HG02642 (cell line): ENCODE measurements around the gene NUDT16.

Experiments
- ATAC-seq: cut with Tn5 transposase; IDR thresholded peaks from one replicate; pipeline ENCODE4 v1.9.1; 2021; ENCODE audit warnings: mild to moderate bottlenecking; ENCODE audit not compliant: unreplicated experiment, poor library complexity

NUDT16 gene

DNA sequence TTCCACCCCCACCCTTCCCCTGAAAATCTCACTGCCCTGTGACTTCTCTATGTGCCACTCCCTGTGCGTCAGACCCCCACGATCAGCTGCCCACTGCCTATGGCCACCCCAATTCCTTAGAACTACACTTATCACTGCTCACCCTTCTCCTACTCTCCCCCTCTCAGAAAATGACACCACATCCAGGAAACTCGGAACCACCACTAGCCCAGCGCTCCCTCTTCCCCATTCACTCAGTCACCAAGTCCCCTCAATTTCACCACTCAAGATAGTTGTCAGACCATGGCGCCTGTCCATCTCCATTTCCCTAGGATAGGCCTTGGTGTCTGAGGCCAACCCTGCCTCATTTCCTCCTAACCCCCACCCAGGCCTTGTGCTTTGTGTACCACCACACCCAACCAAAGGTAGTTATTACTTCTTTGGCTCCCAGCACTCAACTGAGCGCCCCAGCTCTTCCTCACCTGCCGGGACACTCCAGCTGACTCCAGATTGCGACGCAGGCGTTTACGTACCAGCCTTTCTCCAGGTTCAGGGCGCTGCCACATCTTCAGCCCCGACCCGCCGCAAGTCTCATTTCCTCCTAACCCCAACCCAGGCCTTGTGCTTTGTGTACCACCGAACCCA, 641 bp upstream of the NUDT16 start:
- peak; percentile 1 for ATAC-seq

DNA sequence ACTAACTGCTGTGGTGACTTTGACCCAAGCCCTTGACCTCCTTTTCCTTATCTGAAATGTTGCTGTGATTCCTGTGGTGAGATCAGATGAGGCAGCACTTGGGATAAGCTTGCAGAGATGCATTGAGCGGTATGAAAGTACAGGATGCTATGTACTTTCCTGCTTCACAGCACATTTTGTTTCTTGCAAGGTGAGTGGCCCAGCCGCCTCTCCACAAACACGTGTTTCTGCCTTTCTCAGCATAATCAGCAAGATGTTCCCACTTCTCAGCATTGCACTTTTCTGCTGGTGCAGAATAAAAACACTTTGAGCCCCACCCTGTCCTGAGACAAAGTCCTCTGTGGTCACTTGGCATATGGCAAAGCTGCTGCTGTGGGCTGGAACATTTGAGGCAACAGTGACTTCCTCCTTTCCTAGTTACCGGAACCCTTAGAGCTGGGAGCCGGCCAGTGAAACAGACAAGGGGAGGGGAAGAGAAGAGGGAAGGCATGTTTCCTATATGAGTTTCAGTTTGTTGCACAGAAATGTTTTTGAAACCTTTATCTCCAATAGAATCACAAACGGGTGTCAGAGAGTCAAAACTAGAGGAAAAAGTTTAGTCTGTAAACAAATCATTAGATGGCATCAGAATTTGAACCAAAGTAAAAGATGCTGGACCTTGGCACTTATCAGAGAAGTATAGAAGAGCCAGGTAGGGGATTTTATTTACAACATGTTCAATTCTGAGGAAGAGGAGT, 5.0 kb downstream of the NUDT16 start:
- ATAC-seq = no peak

DNA sequence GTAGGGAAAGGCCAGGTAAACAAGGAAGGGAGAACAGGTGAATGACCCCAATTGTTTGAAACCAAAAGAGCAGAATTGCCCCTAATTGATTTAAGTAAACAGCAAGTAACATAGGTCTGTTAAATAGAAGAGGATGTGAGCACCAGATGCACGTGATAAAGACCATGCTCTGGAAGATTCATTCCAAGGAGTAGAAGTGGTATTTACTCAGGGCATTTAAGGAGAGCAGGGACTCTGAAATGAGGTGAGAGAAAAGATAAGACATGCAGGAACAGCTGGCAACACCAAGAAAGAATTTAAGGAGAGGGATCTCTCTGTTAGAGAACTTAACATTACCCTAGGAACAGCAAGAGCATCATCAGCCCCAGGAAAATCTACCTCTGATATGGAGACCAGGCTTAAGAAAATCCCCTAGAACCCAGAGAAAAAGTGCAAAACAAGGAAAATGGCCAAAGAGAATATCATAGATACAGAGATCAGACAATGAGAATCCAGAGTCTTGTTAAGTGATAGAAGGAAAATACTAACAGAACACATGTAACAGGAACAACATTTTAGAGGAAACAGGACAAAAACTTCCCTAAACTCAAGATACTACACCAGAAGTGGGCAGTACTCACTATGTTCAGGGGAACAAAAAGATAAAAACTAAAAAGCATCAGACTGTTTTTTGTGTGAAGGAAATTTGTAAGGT, 6.4 kb downstream of the NUDT16 start:
- ATAC-seq = no peak

DNA sequence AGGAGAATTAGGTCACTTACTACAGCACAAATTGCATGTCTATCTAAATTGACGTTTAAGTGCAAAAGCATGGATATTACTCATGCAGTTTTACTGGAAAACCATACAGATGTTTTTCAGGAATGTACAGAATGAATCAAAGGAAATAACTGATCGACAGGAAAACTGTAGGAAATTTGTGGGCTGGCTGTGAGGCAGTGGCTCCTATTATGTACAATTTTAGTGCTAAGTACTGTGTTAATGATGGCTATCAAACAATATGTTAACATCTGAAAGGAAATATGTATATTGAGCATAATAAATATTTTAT, 6.9 kb downstream of the NUDT16 start:
- no peak for ATAC-seq

DNA sequence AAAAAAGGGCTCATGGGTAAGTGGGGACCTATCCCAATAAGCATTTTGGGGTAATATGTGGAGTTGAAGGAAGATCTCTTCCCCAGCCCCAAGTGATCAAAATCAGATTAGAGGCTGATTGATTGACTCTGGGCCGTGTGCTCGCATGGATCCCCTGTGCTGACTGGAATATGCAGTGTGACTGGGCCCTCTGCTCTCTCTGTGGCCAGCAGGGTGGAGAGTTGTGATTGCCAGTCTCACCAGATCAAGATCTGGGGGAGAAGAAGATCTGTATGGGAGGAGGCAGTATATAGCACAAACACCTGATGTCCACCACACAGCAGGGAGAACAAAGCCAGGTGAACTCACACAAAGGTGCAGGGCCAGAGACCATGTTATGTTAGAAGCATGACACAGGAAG, 8.8 kb downstream of the NUDT16 start:
- ATAC-seq = no peak

DNA sequence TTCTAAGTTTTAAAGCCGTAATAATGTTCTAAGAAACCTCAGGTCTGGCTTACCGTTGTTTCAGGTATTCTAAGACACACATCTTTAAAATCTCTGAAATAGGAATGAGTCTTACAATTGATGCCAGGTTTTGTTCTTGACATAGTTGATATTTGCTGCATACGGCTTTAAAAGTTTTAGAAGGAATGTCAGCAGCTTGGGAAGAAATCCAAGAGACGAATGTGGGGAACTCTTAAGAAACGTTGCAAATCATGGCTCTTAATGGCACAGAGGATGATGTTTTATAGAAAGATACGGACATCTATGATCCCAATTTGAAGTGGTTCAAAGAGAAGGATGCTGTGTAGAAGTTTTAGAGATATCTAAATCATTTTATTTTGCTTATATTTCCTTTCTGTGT, 11.5 kb downstream of the NUDT16 start:
- no peak for ATAC-seq

DNA sequence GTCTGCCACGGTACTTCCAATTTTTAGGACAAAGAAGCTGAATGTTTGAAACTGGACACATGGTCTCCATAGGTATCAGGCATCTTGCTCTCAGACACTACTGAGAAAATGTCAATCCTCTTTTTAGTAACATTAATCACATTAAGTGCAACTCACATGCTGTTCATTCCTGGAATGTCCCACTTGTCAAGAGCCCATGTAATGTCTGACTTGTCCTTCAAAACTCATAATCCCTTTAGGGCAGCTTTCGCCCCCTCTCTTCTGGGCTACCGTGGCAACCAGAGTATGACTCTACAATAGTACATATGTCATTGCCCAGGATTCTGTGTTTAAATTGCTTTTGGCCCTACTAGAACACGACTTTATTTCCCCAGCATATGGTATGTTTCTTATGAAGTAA, 12.3 kb downstream of the NUDT16 start:
- no peak for ATAC-seq

DNA sequence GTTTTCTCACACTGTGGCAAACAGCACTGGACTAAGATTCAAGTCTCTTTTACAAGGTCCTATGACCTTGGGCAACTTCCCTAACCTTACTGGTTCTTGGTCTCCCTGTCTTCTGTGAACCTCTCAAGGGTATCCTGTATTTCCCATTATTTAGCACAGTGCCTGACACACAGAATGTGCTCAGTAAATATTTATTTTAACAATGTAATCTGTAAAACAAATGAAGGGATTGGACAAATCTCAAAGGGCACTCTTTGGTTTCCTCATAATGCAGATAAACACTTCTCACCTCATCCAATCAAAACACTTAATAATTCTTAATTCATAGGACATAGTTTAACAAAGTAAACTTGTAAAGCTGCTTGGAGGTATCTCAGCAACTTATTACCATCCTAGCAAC, 12.8 kb downstream of the NUDT16 start:
- no peak for ATAC-seq

DNA sequence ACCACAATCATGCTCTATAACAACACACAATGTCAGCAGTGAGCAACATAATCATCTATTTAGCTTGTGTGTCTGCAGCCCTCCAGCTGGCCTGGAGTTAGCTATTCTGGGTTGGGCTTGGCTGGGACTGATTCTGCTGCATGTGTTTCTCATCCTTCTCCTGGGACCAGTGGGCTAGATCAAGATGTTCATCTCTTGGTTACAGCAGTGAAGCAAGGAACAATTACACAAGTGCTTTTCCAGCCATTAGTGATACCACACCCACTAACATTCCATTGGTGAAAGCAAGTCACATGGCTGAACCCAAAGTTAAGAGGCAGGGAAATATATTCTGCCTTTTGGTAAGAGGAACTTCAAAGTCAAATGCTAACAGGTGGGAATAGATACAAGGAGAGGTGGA, 14.6 kb downstream of the NUDT16 start:
- ATAC-seq = no peak

DNA sequence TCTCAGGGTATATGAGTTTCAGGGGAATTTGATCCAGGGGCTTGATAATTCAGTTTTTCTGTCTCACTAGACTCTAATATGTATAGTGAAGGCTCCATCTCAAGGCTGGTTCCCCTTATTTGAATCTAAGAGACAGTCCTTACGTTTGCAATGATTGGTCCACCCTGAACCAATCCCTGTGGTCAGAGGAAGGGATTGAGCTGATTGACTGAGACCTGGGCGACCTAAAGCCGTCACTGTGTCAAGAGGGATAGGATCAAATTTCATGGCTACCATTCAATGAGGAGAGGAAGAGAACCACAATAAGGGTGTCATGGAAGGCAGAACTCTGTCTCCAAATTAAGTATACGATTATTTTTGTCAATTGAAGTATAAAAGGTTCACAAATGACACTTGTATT, 16.3 kb downstream of the NUDT16 start:
- no peak for ATAC-seq

DNA sequence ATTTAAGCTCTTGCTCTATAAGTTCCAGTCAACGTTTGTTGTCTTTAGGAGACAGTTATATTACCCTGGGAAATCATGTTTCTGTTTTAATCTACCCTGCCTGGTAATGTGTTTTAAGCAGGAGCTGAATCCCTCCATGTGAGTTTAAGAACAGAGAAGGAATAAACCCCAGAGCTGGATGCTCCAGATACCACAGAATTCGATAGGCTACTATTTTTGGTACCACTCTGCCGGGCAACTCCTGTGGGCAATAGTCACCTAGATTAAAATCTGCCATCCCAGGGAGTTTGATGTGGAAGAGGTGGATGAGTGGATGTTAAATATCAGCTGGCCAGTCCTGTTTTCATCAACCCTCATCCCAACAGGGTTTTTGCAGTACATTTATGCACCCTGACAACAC, 20.4 kb downstream of the NUDT16 start:
- ATAC-seq = no peak

DNA sequence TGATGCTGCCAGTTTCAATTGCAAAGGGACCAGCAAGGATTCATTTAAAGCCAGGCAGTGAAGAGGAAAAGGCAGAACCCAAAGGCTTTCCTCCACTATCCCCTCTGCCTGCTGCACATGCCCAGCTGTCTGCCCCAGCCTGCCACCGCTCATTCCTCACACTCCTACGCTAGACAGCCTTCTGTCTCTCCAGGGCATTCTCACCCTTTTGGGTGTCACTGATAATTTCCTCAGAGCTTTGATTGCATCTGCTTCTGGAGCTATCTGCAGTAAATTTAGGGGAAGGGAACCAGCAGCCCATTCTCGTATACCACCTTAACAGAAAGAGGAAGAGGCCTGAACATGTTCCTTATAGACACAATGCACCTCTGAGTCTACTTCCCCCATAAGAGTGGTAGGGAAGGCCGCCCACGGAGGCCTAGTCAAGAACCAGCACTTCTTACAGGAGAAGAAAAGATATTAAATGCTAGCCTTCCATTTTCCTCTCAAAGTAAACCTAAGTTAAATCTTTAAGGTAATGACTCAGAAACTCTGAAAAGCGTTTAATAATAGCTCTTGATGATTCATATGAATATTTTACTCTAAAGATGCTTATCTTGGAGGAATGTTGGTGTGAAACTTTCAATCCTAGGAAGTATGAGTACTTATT, 20.9 kb downstream of the NUDT16 start:
- ATAC-seq = no peak

DNA sequence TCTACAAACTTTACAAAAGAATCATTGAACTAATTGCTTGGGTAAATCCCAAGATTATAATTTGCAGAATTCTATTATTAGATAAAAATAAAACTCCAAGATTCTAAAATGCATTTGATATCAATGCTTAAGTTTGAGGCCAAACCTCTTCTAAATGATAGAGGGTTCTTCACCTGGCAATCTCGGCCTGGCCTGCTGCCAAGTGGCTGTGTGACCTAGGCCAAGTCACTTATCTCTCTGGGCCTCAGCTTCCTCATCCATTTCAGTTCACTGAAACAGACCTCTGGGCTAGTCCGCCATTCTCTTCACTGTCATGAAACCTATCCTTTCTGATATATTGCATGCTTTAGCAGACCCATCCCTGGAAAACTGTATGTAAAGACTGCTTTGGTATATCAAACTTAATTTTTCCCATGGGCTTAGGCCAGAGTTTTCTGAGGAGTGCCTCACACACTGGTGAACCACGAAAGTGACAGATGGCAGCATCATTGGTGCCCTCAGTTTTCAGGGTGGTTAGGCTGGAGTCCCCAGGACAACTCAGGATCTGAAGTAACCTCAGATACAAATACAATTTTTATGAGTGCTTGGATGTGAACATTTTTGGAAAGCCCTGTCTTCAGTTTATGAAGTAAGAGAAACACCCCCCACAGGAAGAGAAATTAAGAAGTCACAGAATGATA, 21.8 kb downstream of the NUDT16 start:
- no peak for ATAC-seq

DNA sequence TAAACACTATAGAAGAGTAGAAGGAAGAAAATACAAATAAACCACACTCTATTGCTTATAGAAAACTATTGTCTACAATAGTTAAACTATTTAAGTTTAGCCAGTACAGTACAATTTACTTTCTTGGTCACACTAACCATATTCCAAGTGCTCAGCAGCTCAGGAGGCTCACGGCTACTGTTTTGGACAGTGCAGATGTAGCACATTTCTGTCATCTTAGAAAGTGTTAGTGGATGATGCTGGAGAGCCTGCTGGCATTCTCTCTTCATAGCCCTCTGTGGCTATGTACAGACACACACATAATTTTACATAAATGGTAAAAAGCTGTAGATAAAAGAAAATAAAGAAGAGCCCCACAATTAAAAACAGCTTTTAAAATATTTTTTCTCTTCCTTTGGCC, 23.8 kb downstream of the NUDT16 start:
- no peak for ATAC-seq

DNA sequence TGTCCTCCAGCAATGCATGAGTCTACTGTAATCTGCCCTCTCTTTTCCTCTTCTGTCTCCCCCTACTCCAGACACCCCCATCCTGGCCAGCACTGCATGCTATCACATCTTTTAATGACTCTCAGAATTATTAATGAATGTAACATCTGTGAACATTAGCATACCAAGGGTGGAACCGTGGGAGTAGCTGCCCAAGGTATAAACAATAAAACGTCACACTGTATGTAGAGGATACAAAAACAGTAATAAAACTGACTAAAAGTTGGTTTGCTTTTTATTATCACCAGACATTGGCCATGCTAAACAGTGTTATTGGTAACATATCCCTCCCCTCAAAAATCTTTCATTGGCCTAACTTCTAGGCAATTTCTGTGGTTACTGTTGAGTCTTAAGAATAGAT, 24.7 kb downstream of the NUDT16 start:
- no peak for ATAC-seq

DNA sequence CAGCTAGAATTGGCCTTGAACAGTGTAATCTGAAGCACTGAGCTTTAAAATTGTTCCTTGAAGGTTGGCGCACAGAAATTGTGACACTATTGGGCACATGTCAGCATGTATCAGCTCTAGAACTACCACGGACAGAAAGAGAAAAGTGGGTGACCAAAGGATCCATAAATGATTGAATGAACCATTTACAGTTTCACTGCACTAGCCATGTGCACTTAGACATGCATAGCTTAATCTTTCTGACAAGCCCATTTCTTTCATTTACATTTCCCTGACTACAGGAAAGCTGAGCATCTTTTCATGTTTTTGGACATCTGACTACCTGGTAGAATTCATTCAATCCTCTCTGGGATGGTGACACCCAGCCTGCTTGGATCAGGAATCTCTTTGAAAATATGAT, 36.2 kb downstream of the NUDT16 start:
- no peak for ATAC-seq

DNA sequence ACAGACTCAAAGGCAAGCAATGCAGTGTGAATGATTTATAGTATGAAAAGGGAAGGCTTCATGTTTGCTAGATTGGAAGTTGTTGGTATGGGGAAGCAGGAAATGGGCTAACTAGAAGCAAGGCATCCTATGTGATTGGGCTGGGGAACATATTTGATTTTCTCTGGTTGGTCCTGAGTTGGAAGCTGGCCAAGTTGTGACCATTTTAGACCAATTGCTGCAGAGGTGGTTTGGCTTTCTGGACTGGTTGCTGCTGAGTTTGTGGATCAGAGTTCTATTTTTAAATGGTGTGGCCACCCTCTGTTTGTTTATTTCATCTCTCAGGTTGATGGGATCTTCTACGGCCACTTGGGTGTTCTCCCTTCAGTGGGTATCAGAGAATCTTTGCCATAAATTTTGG, 39.7 kb downstream of the NUDT16 start:
- ATAC-seq = no peak

DNA sequence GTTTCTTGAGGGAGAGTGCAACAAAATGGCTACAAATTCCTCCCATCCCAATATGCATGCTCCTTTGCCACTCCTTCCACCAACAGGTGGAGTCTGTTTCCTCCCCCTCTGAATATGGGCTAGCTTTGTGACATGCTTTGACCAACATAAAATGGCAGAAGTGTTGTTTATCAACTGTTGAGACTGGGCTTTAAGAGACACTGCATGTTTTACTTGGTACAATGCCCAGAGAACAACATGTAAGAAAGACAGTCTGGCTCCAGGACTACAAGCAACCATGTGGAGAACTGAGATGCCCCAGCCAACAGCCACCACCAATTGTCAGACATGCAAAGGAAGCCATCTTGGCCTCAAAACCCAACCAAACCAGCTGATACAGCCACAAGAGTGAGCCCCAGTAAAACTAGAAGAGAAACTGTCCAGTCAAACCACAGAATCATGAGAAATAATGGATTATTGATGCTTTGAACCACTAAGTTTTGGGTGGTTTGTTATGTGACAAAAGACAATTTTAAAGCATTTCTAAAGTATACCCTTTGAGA, 40.5 kb downstream of the NUDT16 start:
- ATAC-seq = no peak

DNA sequence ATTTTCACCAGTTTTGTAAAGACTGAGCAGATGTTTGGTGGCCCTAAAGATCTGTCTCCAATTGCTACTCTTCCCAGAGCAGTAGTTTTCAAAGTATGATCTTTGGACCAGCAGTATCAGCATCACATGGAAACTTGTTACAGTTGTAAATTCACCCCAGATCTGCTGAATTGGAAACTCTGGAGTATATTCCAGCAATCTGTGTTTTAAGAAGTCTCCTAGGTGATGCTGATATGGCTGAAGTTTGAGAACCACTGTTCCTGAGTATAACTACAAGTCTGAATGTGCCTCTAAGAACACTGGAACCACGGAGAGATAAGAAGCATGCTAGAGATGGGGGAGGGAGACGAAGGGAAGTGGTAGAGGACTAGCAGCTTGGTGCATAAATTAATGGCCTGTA, 45.7 kb downstream of the NUDT16 start:
- no peak for ATAC-seq

DNA sequence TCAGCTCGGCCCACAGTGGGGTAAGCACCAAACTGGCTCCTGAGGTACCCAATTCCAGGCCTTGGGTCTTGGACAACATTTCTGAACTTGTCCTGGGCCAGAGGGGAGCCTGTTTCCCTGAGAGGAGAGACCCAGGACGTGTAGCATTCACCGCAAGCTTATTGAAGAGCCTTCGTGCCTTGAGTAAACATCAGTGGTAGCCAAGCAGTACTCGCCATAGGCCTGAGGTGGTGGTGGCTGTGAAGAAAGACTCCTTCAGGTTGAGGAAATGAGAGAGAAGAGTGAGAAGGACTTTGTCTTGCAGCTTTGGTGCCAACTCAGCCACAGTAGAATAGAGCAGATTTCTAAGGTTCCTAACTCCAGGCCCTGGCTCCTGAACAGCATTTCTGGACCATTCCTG, 50.2 kb downstream of the NUDT16 start:
- no peak for ATAC-seq

DNA sequence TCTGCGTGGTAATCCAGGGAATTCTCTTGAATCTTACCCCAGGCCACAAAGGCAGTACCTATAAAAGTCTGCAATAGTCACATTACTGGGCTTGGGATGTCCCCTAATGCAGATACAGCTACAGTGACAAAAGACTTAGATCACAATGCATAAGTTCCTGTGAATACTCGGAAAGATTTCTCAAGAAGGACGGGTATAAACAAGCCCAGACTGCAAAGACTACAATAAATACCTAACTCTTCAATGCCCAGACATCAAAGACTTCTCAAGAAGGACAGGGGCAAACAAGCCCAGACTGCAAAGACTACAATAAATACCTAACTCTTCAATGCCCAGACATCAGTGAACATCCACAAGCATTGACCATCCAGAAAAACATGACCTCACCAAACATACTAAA, 50.9 kb downstream of the NUDT16 start:
- no peak for ATAC-seq
